ELF-1 (cell line): ENCODE results near the gene TMED8.
"Not testable (repeated sequence)": the region's sequence is repeated elsewhere in the genome, so short reads cannot be mapped to it uniquely, and the experiment has no call there.

Experiments used
- DNase-seq: peaks from one replicate; pipeline ENCODE4 v3.0.0-alpha.2; 2016; ENCODE audit warnings: low read depth, low spot score

The TMED8 gene, protein sequence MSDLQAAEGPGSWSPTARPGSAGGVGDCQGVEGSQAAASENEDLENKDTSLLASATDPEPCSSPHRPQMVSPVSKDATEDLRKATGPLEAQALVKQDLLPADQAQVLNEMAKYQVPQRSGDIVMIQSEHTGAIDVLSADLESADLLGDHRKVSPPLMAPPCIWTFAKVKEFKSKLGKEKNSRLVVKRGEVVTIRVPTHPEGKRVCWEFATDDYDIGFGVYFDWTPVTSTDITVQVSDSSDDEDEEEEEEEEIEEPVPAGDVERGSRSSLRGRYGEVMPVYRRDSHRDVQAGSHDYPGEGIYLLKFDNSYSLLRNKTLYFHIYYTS

DNA sequence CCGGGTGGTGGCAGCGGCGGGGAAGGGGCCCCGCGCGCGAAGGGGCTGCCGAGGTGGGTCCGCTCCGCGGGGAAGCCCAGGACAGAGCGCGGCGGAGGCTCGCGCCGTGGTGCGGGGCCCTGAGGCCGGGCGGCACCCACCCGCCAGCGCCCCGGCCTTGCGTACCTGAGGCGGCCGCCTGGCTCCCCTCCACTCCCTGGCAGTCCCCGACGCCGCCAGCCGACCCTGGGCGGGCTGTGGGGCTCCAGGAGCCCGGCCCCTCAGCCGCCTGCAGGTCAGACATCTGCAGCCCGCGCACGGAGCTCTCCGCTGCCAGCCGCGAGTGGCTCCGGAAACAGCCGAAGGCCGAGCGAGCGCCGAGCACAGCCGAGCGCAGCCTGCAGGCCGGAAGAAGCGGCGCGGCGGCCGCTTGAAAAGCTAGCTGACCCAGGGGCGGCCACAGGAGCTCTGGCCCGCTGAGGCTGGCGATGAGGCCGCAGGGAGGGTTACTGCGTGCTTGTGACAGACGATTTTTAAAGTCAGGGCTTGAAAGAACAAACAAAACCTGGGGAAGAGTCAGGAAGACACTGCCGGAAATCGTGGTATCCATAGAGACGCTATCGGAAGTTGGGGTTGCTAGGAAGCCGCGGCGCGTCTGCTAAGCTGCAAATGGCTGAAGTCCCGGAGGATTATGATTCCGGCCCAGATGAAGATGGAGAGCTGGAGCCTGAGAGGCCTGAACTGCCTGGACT lies at the start of gene TMED8, which contains the start of gene SAMD15:
Gene TMED8 (minus strand): TSS at position 324 of the 731 bp plus-strand sequence. CDS start 41 bp downstream, at position 283.
Gene SAMD15 (plus strand): TSS at position 609 of the 731 bp plus-strand sequence. CDS start 40 bp downstream, at position 649.
- DNase-seq, result peak; percentile 90

DNA sequence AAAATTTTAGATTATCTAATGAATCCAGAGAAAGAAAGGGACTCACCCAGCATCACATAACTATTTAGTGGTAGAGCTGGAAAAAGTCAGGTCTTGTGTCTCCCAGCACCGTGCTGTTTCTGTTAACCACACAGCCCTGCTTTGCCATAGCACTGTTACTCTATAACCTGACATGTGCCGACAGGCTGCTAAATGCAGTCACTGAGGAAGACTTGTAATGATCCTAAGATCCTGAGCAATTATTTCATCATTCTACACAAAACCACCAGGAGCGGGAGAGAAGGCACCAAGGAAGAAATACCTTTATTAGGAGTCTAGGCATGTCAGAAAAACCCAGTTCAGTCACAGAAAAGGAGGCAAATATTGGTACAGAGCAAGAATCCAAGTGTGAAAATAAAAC lies 49.5 kb upstream of the TMED8 start:
- no peak for DNase-seq

DNA sequence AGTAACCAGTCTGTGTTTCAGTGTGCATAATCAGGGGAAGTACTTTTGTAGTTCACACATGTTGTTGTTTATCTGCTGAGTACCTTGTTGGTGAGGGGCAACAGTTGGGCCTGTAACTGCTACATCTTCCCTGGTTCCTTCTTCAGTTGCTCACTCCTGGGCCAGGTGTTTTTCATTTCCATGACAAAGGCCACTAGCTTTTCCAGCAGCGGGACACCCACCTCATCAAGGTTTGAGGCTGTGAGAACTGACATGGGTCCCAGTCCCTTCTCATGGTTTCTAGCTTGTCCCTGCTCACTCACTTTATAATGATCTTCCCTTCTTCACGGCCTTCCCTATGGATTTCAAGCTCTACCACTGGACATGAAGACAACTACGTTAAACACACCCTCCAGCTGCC lies 48.0 kb upstream of the TMED8 start:
- DNase-seq, result no peak

DNA sequence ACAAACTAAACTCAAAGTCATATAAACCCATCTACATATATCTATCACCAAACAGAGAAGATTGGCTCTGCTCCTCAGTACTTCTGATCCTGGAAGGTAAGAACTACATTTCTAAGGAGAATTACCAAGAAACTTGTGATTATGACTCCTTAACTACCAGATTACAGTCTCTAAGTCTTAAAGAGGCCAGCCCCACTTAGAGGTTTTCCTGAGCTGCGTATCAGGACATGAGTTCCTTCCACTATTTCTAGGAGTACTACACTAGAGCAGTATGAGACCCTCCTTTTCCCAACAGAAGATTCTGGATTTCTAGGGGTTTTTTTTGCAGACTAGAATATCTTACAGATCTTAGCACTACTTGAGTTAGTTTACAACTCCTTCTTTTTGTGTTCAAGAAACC lies 46.5 kb upstream of the TMED8 start, which contains the start of gene NOXRED1:
Gene NOXRED1 (minus strand): TSS at position 101 of the 400 bp plus-strand sequence. CDS start 634 bp downstream, outside the sequence.
- DNase-seq, result no peak

DNA sequence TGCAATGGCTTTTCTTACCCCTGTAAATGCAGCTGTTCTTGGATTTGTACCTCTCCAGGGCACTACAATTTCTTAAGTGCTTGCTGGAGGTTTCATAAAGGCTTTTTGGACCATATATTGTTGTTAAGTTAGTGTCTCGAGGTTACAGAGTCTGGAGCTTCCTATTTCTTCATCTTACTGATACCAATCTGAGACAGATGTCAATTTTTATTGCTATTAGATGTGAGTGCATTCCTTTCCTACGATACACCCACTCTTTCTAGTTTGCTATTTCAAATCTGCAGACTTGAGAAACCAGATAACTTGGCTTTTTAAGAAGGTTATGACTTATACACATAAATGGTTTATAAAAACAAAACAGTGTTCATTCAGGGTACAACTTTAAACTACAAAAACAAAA lies 44.3 kb upstream of the TMED8 start:
- DNase-seq, result no peak

DNA sequence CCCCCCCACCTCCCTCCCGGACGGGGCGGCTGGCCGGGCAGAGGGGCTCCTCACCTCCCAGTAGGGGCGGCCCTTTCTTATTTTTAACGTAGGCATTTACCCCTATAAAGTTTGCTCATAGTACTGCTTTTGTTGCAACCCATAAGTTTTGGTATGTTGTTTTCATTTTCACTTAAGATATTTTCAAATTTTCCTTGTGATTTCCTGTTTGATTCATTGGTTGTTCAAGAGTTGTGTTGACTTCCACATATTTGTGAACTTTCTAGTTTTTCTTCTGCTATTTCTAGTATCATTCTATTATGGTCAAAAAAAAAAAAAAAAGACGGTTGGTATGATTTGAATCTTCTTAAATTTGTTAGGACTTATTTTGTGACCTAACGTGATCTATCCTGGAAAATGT lies 39.9 kb upstream of the TMED8 start:
- DNase-seq, result no peak

DNA sequence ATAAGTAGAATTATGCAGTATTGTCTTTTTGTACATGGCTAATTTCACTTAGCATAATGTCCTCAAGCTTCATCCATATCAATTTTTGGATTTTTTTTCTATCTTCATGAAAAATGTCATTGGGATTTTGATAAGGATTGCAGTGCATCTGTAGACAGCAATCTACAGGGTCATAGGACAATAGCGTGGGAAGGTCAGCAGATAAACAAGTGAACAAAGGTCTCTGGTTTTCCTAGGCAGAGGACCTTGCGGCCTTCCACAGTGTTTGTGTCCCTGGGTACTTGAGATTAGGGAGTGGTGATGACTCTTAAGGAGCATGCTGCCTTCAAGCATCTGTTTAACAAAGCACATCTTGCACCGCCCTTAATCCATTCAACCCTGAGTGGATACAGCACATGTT lies 39.2 kb upstream of the TMED8 start:
- not testable (repeated sequence) for DNase-seq

DNA sequence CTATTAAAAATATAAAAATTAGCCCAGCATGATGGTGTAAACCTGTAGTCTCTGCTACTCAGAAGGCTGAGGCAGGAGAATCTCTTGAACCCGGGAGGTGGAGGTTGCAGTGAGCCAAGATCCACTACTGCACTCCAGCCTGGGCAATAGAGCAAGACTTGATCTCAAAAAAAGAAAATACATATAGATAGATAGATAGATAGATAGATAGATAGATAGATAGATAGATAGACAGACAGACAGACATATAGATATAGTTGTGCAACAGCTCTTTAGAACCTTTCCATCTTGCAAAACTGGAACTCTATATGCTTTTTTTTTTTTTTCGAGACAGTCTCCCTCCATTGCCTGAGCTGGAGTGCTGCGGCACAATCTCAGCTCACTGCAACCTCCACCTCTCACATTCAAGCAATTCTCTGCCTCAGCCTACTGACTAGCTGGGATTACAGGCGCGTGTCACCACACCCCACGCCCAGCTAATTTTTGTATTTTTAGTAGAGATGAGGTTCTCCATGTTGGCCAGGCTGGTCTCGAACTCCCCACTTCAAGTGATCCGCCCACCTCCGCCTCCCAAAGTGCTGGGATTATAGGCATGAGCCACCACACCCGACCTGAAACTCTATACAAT lies 38.6 kb upstream of the TMED8 start:
- not testable (repeated sequence) for DNase-seq

DNA sequence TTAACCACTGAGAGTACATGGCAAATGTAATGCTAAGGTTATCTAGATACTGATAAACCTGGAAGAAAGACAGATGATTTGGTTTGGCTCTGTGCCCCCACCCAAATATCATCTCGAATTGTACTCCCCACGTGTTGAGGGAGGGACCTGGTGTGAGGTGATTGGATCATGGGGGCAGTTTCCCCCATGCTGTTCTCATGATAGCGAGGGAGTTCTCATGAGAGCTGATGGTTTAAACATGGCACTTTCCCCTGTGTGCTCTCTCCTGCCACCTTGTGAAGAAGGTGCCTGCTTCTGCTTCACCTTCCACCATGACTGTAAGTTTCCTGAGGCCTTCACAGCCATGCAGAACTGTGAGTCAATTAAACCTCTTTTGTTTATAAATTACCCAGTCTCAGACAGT lies 32.2 kb upstream of the TMED8 start:
- DNase-seq, result peak; percentile 49

DNA sequence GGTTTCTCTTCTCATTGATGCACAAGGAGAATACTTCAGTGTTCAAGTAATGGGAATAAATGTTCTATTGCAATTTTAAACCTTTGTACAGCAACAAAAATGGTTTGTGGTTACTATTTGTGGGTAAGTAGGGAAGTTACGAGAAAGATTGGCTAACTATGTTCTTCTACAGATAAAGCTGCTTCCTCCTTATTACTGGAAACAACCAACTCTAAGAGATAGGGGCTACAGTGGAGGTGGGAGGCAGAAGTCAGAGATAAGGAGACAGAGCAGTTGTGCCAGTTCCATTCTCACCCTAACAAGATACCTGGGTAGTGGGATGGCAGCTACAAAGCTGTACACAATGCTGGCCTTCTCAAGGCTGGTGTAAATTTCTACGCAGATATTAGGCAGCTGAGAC lies 30.3 kb upstream of the TMED8 start:
- DNase-seq, result no peak

DNA sequence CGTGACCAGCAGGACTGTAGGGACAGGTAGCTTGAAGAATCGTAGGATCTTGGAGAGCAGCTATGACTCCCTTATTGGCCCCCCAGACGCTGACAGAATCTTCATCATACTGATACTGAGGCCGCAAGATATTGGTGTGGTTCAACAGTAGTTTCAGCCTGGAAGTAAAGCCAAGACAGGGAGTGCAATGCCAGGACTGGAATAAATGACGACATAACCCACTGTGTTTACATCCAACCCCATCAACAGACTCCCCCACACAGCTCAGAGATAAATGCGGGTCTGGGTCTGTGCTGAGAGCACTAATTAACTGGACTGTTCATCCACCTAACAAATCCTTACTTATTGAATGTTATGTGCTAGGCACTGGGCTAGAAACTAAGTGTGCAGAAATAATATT lies 29.8 kb upstream of the TMED8 start:
- no peak for DNase-seq

DNA sequence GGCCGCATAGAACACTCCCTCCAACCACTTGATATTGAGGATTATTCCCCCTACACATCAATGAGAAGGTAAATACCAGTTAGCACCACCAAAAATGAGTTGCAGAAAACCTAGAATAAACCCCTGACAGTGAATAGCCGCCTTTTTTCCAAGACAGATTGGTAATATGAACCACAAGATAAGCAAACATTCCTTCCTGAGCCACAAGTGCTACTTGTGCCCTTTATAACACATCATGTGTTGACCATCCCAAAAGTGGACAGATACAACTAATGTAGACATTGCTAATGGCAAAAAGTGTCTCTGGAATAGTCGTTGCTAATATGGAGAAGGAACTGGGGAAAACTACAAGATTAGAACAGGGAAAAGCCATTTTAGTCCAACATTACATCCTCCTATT lies 29.2 kb upstream of the TMED8 start:
- DNase-seq, result no peak

DNA sequence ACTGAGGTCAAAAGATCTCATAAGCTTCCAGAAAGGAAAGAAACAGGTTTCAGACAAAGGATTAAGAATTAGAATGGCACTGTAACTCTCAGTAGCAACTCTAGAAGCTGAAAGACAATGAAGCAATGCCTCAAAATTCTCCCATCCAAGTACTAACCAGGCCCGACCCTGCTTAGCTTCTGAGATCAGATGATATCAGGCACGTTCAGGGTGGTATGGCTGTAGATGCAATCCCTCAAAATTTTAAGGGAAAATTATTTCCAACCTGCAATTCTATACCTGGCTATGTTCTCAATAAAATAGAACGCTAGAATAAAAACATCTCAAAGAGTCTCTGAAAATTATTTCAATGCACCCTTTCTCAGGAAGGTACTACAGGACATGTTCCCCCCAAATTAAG lies 26.9 kb upstream of the TMED8 start:
- DNase-seq, result no peak

DNA sequence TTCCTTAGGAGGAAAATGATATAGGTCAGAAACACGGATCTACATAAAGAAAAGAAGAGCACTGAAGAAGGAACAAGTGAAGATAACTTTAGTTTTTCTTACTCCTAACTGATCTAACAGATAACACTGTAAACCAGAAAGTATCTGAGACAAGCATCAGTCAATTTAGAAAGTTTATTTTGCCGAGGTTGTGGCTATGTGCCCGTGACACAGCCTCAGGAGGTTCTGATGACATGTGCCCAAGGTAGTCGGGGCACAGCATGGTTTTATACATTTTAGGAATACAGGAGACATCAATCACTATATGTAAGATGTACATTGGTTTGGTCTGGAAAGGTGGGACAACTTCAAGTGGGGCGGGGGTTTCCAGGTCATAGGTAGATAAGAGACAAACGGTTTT lies 23.3 kb upstream of the TMED8 start:
- DNase-seq, result no peak

DNA sequence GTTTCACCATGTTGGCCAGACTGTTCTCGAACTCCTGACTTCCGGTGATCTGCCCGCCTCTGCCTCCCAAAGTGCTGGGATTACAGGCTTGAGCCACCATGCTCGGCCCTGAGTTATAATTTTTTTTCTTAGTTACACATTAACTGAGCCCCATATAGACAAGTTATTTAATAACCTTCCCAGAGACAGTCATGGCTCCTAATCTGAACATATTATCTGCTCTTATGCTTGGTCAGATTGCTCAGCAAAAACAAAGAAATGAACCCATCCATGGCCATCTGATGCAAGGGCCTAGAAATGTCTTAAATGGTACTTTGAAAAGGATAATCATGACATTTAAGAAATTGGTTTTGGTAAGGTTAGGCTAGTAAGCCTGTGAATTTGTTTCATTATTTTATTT lies 13.3 kb upstream of the TMED8 start:
- DNase-seq, result no peak

DNA sequence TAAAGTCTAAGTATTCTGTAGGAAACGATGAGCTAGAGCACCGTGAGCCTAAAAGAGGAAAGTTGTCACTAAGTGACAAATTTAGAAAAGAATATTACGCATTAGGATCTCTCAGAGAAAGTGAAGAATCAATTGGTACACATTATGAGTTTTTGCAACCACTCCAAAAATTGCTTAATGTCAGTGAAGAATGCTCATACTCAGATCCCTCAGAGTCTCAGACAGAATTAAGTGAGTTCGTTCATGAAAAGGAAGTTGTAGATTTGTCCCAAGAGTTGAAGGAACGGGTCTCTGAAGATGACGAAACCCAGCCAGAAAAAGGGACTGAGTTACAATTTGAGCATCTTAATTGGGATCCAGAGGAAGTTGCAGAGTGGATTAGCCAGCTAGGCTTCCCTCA lies 1.8 kb upstream of the TMED8 start:
- no peak for DNase-seq

DNA sequence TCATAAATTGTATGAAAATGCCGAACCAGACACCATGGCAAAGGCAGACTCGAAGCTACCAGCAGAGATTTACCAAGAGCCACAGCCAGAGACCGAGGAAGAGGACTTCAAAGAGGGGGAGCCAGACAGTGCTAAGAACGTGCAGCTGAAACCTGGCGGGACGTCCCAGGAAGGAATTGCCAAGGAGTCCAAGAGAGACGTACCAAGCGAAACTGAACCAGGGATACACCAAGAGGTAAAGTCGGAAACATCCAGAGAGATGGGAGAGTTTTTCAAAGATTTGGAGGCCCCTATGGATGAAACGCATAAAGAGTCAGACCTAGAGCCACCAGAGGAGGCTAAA lies 579 bp upstream of the TMED8 start:
- no peak for DNase-seq

DNA sequence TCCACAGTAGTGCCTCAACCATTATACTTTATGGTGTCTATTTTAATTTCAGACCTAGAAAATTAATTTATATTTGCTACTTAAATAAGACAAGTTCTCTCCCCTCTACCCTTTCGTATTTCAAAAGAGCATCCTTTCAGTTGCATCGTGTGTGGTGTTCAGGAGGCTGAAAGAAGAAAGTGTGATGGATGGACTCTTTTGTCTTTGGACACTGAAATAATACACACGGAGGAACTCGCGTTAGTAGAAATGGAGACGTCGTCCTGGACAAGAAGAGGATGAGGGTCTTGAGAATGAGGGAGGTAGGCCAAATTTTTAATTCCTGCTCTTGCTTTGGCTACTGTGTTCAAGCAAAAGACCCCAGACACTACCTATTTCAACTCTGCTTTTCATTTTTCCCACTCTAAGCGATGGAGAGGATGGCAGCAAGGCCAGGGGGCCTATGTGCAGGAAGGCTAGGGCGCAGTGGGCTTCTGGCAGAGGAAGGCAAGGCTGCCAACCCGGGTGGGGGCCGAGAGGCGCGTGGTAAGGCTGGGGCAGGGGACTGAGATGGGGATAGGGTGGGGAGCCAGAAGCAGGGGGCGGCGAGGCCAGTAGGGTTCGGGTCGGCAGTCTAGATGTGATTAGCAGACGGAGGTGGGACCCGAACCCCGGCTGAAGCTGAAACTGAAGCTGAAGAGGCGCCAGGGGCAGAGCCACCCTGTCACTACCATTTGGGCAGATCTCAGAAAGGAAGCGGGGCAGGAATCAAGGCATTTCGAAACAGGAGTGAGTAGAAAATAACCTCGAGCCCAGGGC lies 722 bp downstream of the TMED8 start:
- DNase-seq, result peak; percentile 7

DNA sequence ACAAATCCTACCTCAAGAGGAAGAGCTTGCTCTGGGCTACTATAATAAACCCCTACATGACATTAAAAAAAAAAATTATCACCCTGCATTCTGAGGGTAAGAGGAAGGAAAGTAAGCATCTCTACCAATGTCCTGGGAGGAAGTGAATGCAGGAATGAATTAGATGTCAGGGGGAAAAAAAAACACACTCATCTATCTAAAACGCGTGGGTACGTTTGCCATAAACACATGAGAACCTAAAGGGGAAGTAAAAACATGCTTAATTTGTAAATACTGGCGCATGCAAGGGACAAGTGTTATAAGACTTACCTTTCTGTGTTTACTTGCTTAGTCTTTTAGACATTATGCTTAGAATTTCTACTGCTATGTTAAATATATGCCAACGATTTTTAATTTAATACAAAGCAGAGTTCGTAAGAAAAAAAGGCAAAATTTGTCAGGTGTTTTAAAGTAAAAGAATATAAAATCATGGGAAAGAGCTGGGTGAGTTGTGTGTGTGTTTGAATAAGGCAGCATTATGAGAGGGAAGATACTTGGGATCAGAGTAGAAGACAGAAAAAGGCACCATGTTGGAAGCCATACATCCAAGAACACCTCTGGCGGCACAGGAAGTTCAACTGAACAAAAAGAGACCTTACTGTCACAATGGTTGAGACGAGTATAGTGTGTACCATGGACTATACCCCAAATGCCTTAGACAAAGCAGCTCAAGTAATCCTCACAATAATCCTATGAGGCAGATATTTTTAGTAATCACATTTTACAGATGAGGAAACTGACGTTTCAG lies 1.5 kb downstream of the TMED8 start:
- no peak for DNase-seq

DNA sequence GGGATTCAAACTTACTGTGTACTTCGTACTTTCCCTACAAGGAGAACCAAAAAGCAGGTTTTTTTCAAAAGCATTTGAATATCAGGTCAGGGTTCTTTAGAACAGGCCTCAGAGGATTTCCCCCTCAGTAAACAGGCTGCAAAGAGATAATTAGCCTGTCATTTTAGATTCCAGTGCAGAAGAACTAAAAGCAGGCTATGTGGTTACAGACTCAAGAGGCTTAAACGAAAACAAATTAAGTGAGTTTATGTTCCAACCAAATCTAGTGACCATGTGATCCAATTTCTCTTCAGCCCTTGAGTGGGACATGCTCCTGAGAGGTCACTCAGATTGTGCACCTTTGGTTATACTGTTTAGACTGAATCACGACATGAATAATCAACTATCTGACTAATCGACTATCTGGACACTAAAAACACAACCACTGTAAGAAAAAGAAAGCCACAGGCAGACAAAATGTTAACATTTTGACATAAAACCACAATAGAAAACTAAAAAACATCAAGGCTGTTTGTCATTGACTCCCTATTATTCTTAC lies 4.5 kb downstream of the TMED8 start:
- DNase-seq, result peak; percentile 21

DNA sequence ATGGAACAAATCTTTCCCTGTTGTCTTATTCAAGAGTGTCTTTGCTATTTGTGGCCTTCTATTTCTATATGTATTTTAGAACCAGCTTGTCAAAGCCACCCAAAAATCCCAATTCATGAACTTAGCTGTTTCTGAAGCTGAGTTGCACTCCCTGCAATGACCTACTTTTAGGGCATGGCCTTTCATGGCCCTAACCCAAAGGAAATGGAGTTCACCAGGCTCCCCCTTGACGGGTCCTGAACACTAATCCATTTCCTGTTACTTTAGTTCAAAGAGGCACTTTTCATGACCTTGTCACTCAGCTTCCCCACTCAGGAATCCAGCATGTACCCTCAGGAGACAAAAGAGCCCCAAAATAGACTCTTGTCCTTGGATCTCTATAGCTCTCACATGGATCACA lies 7.6 kb downstream of the TMED8 start:
- DNase-seq, result no peak
